ENCODE data around the gene TMED10.
A peak's percentile ranks its signal among the peaks of the same experiment; 100 is the strongest.
"Not testable (repeated sequence)": the region's sequence is repeated elsewhere in the genome, so short reads cannot be mapped to it uniquely, and the experiment has no call there.

The TMED10 gene

GRCh38 chr14:75188520-75189268, 12.3 kb upstream of the TMED10 start:
- peak; percentile 49 for DNase-seq

GRCh38 chr14:75188086-75188485, 11.7 kb upstream of the TMED10 start:
- no peak for DNase-seq

- no peak for DNase-seq
Observed at GRCh38 chr14:75186953-75187352, 10.5 kb upstream of the TMED10 start.

GRCh38 chr14:75185251-75186040, 9.0 kb upstream of the TMED10 start:
- DNase-seq: no peak

- no peak for DNase-seq
Observed at GRCh38 chr14:75184492-75184891, 8.1 kb upstream of the TMED10 start.

GRCh38 chr14:75184039-75184438, 7.6 kb upstream of the TMED10 start:
- no peak for DNase-seq

GRCh38 chr14:75183225-75183624, 6.8 kb upstream of the TMED10 start:
- no peak for DNase-seq

- DNase-seq: no peak
Observed at GRCh38 chr14:75182821-75183220, 6.4 kb upstream of the TMED10 start.

- DNase-seq: not testable (repeated sequence)
Observed at GRCh38 chr14:75182163-75182562, 5.8 kb upstream of the TMED10 start.

GRCh38 chr14:75181293-75182062, 5.1 kb upstream of the TMED10 start:
- no peak for DNase-seq

GRCh38 chr14:75175677-75176141, 703 bp downstream of the TMED10 start:
- no peak for DNase-seq

- no peak for DNase-seq
Observed at GRCh38 chr14:75174066-75174465, 2.3 kb downstream of the TMED10 start.

GRCh38 chr14:75170772-75171171, 5.6 kb downstream of the TMED10 start:
- no peak for DNase-seq

GRCh38 chr14:75168586-75169335, 7.7 kb downstream of the TMED10 start:
- no peak for DNase-seq

GRCh38 chr14:75167325-75167724, 9.1 kb downstream of the TMED10 start:
- no peak for DNase-seq

- DNase-seq: peak; percentile 47
Observed at GRCh38 chr14:75165586-75166391, 10.6 kb downstream of the TMED10 start.

- DNase-seq: no peak
Observed at GRCh38 chr14:75164809-75165208, 11.6 kb downstream of the TMED10 start.

GRCh38 chr14:75163677-75164076, 12.7 kb downstream of the TMED10 start:
- no peak for DNase-seq

GRCh38 chr14:75162631-75163030, 13.8 kb downstream of the TMED10 start:
- DNase-seq: no peak

- DNase-seq: no peak
Observed at GRCh38 chr14:75158843-75159614, 17.4 kb downstream of the TMED10 start.

GRCh38 chr14:75156901-75157300, 19.5 kb downstream of the TMED10 start:
- no peak for DNase-seq

All from femur (tissue), 1 donor.